GM18507 (cell line): Measurements from ENCODE around the gene MYO6.
A peak's percentile ranks its signal among the peaks of the same experiment; 100 is the strongest.

Experiments
- DNase-seq: peaks from one replicate; pipeline ENCODE4 v3.0.0; 2011; ENCODE audit warnings: low read depth; ENCODE audit not compliant: insufficient read length; ENCODE audit errors: extremely low spot score
- FAIRE-seq: peaks from 2 replicates; lab custom pipeline; 2011; peaks lifted over from hg19 to GRCh38; lab: Jason Lieb, UNC

MYO6 gene

GRCh38 chr6:75760320-75760719 is 11.3 kb downstream of the MYO6 start:
- FAIRE-seq (no peak), DNase-seq (no peak)

GRCh38 chr6:75761489-75761888 is 12.4 kb downstream of the MYO6 start:
- DNase-seq (no peak), FAIRE-seq (no peak)

DNA sequence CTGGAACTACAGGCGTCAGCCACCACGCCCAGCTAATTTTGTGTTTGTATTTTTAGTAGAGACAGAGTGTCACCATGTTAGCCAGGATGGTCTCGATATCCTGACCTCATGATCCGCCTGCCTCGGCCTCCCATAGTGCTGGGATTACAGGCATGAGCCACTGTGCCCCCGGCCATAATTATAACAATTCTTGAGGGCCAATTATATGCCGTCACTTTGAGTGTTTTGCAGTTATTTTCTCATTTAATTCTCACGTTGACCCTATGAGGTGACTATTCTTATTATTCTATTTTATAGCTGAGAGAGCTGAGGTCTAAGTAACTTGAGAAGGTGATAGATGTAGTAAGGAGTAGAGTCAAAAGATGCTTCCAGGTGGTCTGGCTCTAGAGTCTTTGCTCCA is 13.0 kb downstream of the MYO6 start:
- FAIRE-seq (no peak), DNase-seq (no peak)

GRCh38 chr6:75766387-75766786 is 17.3 kb downstream of the MYO6 start:
- DNase-seq (no peak), FAIRE-seq (no peak)

DNA sequence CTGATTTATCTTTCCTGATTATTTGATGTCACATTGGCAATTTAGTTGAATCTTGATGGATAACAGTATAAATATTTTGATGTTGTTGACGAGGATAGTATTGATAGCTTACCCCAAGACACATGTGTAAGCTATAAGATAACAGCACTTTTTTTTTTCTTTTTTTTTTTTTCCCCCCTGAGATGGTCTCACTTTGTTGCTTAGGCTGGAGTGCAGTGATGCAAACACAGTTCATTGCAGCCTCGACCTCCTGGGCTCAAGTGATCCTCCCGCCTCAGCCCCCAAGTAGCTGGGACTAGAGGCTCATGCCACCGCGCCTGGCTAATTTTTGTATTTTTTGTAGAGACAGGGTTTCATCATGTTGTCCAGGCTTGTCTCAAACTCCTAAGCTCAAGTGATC is 21.8 kb downstream of the MYO6 start:
- FAIRE-seq: no peak
- no peak for DNase-seq

DNA sequence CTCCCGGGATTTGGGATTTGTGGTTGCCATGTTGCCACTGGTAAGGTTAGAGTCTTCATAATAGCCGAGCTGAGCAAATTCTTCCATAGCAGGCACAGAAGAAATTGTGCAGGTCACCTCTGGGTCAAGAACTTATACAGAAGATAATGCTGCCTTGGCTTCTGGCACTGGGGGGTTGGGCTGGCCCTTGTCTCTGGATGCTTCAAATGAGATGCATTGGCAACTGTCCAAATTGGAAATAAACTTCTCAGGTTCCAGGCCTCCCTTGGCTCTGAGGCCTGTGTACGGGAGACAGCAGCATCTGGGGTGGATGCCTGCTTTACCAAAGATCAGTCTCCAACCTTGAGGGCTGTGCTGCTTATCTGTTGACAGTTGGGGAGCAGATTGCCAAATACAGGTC is 26.2 kb downstream of the MYO6 start:
- no peak for FAIRE-seq
- no peak for DNase-seq

DNA sequence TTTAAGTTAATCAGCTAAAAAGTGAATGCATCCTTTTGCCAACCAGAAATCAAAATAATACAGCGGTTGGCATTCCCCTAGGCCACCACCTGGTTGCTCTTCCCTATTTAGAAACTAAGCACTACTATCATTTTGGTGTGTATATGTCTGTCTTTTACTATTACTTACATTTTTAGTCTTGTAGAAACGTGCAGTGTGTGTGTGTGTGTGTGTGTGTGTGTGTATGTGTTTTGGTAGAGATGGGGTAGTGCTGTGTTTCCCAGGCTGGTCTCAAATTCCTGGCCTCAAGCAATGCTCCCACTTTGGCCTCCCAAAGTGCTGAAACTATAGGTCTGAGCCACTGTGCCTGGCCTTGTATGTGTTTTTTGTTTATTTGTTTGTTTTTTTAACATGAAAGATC is 27.4 kb downstream of the MYO6 start:
- no peak for DNase-seq
- FAIRE-seq: peak; percentile 45

DNA sequence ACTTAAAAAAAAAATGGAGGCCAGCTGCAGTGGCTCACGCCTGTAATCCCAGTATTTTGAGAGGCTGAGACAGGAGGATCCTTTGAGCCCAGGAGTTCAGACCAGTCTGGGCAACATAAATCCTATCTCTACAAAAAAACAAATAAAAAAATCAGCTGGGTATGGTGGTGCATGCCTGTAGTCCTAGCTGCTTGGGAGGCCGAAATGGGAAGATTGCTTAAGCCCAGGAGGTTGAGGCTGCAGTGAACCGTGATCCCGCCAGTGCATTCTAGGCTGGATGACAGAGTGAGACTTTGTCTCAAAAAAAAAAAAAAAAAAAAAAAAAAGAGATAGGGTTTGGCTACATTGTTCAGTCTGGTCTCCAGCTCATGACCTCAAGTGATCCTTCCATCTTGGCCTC is 29.7 kb downstream of the MYO6 start:
- FAIRE-seq: no peak
- no peak for DNase-seq

DNA sequence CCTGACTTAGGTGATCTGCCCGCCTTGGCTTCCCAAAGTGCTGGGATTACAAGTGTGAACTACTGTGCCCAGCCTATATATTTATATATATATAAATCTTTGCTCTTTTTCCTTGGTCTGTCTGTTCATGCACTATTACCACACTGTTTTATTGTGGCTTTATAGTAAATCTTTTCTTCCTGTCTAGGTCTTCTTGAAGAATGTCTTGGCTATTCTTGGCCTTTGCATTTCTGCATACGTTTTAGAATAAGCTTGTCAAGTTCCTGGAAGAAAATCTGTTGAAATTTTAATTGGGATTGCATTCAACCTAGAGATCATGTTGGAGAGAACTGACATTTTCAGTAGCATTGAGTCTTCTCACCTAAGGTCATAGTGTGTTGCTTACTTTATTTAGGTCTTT is 37.1 kb downstream of the MYO6 start:
- DNase-seq (no peak), FAIRE-seq (no peak)

DNA sequence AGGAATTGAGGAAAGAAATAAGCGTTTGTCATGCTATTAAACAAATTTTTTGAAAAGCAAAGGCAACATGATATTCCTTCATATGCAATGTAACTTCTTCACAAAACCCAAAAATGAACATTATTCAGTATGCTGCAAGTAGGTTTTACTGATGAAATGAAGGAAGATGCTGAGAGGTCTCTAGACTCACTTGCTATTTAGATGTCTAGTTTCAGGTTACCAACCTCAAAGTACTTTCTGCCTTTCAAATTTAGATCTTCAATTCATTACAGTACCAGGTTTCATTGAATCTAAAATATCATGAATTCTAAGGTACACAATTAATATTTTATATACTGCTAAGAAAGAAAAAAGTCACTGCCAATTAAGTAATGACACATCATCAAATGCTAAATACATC is 39.9 kb downstream of the MYO6 start:
- DNase-seq: no peak

DNA sequence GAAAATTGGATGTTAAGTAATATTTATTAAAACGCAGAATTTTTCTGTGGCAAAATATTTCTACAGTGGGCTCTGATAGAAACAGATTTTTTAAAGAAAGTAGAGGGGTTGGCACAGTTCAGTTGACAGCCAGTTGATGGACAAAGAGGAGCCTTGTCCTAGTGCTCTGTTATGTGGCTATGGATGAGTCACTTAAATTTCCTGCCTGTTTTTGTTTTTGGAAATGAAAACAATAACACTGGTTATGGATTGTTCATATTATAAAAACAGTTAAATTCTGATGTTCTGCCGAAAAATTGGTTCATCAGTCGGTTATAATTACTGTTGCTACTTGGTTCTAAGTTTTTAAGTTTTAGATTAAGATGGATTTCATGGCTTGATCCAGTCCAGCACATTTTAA is 42.8 kb downstream of the MYO6 start:
- FAIRE-seq: no peak
- no peak for DNase-seq

More for the DNA sequence above, 39.9 kb downstream of the MYO6 start:
- no peak for FAIRE-seq

DNA sequence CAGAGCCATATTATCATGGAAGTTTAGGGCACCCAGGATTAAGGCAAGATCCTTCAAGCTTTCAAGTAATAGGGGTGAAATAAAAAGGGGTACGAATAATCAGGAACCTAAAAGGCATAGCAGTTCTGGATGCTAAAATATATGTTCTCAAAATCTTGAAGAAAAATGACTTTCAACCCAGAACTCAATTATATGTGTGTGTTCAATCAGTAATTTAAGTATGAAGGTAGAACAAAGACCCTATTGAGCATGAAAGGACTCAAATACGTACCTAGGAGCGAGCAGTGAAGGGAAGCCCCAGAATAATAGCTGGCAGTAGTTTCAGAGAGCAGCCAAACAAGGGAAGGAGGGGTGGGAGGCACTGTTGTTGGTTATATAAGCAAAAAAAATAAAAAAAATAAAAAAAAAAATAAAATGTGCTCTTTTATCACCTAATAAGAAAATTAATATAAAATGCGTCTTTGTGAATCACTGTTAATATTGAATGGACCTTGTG is 45.4 kb downstream of the MYO6 start:
- no peak for FAIRE-seq

GRCh38 chr6:75794954-75795739 is 46.1 kb downstream of the MYO6 start:
- DNase-seq: no peak
- no peak for FAIRE-seq

More for the DNA sequence above, 45.4 kb downstream of the MYO6 start:
- DNase-seq: no peak

DNA sequence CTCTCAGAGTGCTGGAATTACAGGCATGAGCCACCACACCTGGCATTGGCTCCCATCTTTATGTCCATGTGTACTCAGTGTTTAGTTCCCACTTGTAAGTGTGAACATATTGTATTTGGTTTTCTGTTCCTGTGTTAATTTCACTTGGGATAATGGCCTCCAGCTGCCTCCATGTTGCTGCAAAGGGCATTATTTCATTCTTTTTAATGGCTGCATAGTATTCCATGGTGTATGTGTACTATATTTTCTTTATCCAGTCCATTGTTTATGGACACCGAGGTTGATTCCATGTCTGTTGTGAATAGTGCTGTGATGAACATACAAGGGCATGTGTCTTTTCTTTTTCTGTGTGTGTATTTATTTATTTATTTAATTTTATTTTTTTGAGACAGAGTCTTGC is 47.7 kb downstream of the MYO6 start:
- no peak for FAIRE-seq

GRCh38 chr6:75800133-75800532 is 51.1 kb downstream of the MYO6 start:
- FAIRE-seq (no peak), DNase-seq (no peak)

More for the DNA sequence above, 47.7 kb downstream of the MYO6 start:
- no peak for DNase-seq

- FAIRE-seq (no peak), DNase-seq (no peak)
Measured at GRCh38 chr6:75800708-75801505, 51.9 kb downstream of the MYO6 start.

- no peak for DNase-seq
- FAIRE-seq: no peak
Measured at GRCh38 chr6:75802366-75802765, 53.3 kb downstream of the MYO6 start.

- FAIRE-seq (peak; percentile 5), DNase-seq (no peak)
Measured at GRCh38 chr6:75808507-75808906, 59.5 kb downstream of the MYO6 start.

DNA sequence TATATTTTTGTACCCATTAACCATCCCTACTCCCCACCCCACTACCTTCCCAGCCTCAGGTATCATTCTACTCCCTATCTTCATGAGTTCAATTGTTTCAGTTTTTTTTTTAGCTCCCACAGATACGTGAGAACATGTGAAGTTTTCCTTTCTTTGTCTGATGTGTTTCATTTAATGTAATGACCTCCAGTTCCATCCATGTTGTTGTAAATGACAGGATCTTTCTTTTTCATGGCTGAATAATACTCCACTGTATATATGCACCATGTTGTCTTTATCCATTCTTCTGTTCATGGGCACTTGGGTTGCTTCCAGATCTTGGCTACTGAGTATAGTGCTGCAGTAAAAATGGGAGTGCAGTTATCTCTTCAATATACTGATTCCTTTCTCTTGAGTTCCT is 63.5 kb downstream of the MYO6 start:
- FAIRE-seq (peak; percentile 21), DNase-seq (no peak)

GRCh38 chr6:75813476-75814250 is 64.6 kb downstream of the MYO6 start:
- DNase-seq (no peak), FAIRE-seq (no peak)
